ENCODE measurements around the gene ENO1. TPM values are rescaled to one million over a fixed set of nuclear protein-coding genes. Genes with fewer than 3 reads are reported as not detected.

Gene ENO1
- total and polyA plus RNA-seq, 2 of the 4 experiments (the other 2 are of a cell fraction), result 2,125 to 3,643 TPM

GRCh38 chr1:8812081-8812480, 66.4 kb downstream of the ENO1 start:
- H3K9me1 ChIP-seq (ENCODE audit: insufficient read depth, low read length), result peaks cover 2% of the 10 kb centered on the region; the same call in 1 of the 2 replicates
- no peak overlapping the region for H2AFZ ChIP-seq (replicated peaks; ENCODE audit: low read length, poor library complexity)
- H3K18ac ChIP-seq (ENCODE audit: low read depth, low read length), result no peak overlapping the region
- no peaks in the 10 kb centered on the region for H3K9me3 ChIP-seq (ENCODE audit: control insufficient read depth, insufficient read depth, low read length)
- no peak overlapping the region for H3K56ac ChIP-seq (ENCODE audit: extremely low read depth, insufficient read depth, low read length)
- WGBS, 2 experiments (ENCODE audit: extremely low coverage in 2 of 2, insufficient read length in 1 of 2), result no CpG with 5 or more reads among the region's 6 CpGs
- no TSS peak for BruUV-seq (replicated peaks)
- H3K14ac ChIP-seq (replicated peaks; ENCODE audit: low read depth, low read length), result no peak overlapping the region
- H4K20me1 ChIP-seq (ENCODE audit: insufficient read depth, low read length), result peaks cover 28% of the 10 kb centered on the region; the same call in 1 of the 2 replicates
- peaks cover 11% of the 10 kb centered on the region for H3K4me1 ChIP-seq (ENCODE audit: control insufficient read depth, insufficient read depth, low read length)
- CTCF ChIA-PET, result interaction anchor here (1.1 kb wide), 1 partner anchor 36 kb away, joined by 3 read pairs; no protein-coding TSS in a partner anchor
- no peak overlapping the region for H2AK9ac ChIP-seq (replicated peaks; ENCODE audit: low read depth, low read length, poor library complexity)
- H3K23ac ChIP-seq (ENCODE audit: low read depth, low read length), result no peak overlapping the region
- no peak overlapping the region for H4K5ac ChIP-seq (ENCODE audit: low read depth, low read length)
- H2BK15ac ChIP-seq (ENCODE audit: low read depth, low read length), result no peak overlapping the region
- no peak for DNase-seq
- dilution Hi-C loops (cut with HindIII; ENCODE audit: low sequenced_read_pairs, unreplicated experiment), result no loop called here
- no peak overlapping the region for H2BK5ac ChIP-seq (ENCODE audit: low read depth, low read length, poor library complexity, severe bottlenecking)
- intact Hi-C loops (cut with micrococcal nuclease), result loop anchor here (10.0 kb wide), 1 partner anchor 347 kb away; no protein-coding TSS in a partner anchor
- peaks cover 20 to 63% of the 10 kb centered on the region in 2 experiments for H3K79me1 ChIP-seq (ENCODE audit: low read depth in 1 of 2, low read length in 2 of 2)
- H3K9ac ChIP-seq (ENCODE audit: low read depth, low read length), result no peak overlapping the region
- H2AK5ac ChIP-seq (ENCODE audit: low read depth, low read length), result no peak overlapping the region
- TF ChIP-seq CHD1 (IDR thresholded peaks at IDR 0.05; ENCODE audit: low read depth, low read length) (no peak), RAD21 (IDR thresholded peaks at IDR 0.05; ENCODE audit: low read length) (no peak), MAFK (IDR thresholded peaks at IDR 0.05; ENCODE audit: low read depth, low read length) (no peak), CTCF (conservative IDR thresholded peaks at IDR 0.05; ENCODE audit: low read depth, low read length) (no peak), MAZ (IDR thresholded peaks at IDR 0.05; ENCODE audit: borderline replicate concordance, low read depth, low read length) (no peak), POLR2A (IDR thresholded peaks at IDR 0.05; ENCODE audit: low read depth, low read length) (no peak), CEBPB (IDR thresholded peaks at IDR 0.05; ENCODE audit: low read depth, low read length) (no peak), FOS (IDR thresholded peaks at IDR 0.05; ENCODE audit: low read depth, low read length) (no peak), RFX5 (IDR thresholded peaks at IDR 0.05; ENCODE audit: low read depth, low read length) (no peak), NFE2L2 (IDR thresholded peaks at IDR 0.05; ENCODE audit: low read depth, low read length) (no peak), RCOR1 (IDR thresholded peaks at IDR 0.05; ENCODE audit: insufficient replicate concordance, low read length) (no peak)
- TF ChIP-seq, protein P1, sequence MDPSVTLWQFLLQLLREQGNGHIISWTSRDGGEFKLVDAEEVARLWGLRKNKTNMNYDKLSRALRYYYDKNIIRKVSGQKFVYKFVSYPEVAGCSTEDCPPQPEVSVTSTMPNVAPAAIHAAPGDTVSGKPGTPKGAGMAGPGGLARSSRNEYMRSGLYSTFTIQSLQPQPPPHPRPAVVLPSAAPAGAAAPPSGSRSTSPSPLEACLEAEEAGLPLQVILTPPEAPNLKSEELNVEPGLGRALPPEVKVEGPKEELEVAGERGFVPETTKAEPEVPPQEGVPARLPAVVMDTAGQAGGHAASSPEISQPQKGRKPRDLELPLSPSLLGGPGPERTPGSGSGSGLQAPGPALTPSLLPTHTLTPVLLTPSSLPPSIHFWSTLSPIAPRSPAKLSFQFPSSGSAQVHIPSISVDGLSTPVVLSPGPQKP (IDR thresholded peaks at IDR 0.05; ENCODE audit: borderline replicate concordance, low read depth, low read length), result no peak
- no peak overlapping the region for H2BK20ac ChIP-seq (ENCODE audit: low read depth, low read length)
- no peak overlapping the region for H4K91ac ChIP-seq (ENCODE audit: insufficient read depth, low read depth, low read length)
- H2BK120ac ChIP-seq (ENCODE audit: low read depth, low read length), result no peak overlapping the region
- no peak overlapping the region for H3K4ac ChIP-seq (ENCODE audit: low read depth, low read length)
- POLR2A ChIA-PET (ENCODE audit: unreplicated experiment), result no interaction called here
- H4K8ac ChIP-seq (ENCODE audit: low read depth in 2 of 2, low read length in 2 of 2), result no peak overlapping the region
- no peak overlapping the region for H3K27ac ChIP-seq (ENCODE audit: insufficient read depth, low read length)
- in situ Hi-C loops (cut with MboI; ENCODE audit: low sequenced_read_pairs), result no loop called here
- no peak overlapping the region for H3K4me3 ChIP-seq (ENCODE audit: insufficient read depth, low read depth, low read length)
- no peaks in the 10 kb centered on the region for H3K27me3 ChIP-seq (ENCODE audit: control insufficient read depth, insufficient read depth, low read length)
- H3K36me3 ChIP-seq (ENCODE audit: control insufficient read depth, insufficient read depth, low read length), result no peaks in the 10 kb centered on the region
- ATAC-seq (ENCODE audit: low read depth), result no peak
- H3K4me2 ChIP-seq (ENCODE audit: low read depth, low read length), result no peak overlapping the region
